Lung (tissue), 12 donors: ENCODE measurements around the gene TTC7B. TPM values are rescaled to one million over a fixed set of nuclear protein-coding genes. Genes with fewer than 3 reads are reported as not detected.

Experiments used
- ATAC-seq: fragments of 200-7000 bp; cut with Tn5 transposase; one replicate; pipeline ENCODE4 v1.9.1; 2020; ENCODE audit warnings: moderate number of reproducible peaks; ENCODE audit not compliant: insufficient read depth, low FRiP score
- DNase-seq, 3 donors: peaks; one replicate each; pipeline ENCODE4 v3.0.0-alpha.2; 2013 to 2017
- H3K27ac ChIP-seq, 2 donors: one replicate each; pipeline ENCODE4 v1.5.1; 2013; ENCODE audit warnings: mild to moderate bottlenecking in 2 of 2, moderate library complexity in 2 of 2, control low read depth in 1 of 2, inconsistent platforms in 1 of 2, low read depth in 1 of 2, low read length in 1 of 2
- H3K27me3 ChIP-seq, 3 donors: one replicate each; pipeline ENCODE4 v1.5.1; 2013; ENCODE audit warnings: low read length in 2 of 3; ENCODE audit not compliant: control insufficient read depth in 3 of 3, insufficient read depth in 3 of 3
- H3K36me3 ChIP-seq, 4 donors: one replicate each; pipeline ENCODE4 v1.5.1; 2013; ENCODE audit warnings: low read length in 4 of 4, mild to moderate bottlenecking in 1 of 4, moderate library complexity in 1 of 4; ENCODE audit not compliant: control insufficient read depth in 4 of 4, insufficient read depth in 4 of 4
- H3K4me1 ChIP-seq, 5 donors: one replicate each; pipeline ENCODE4 v1.5.1; 2013; ENCODE audit warnings: low read length in 5 of 5, mild to moderate bottlenecking in 2 of 5, moderate library complexity in 1 of 5; ENCODE audit not compliant: control insufficient read depth in 5 of 5, insufficient read depth in 5 of 5
- H3K4me3 ChIP-seq: one replicate; pipeline ENCODE4 v1.5.1; 2013; ENCODE audit warnings: mild to moderate bottlenecking, control low read depth, moderate library complexity
- H3K9ac ChIP-seq, 2 donors: one replicate each; pipeline ENCODE4 v1.5.1; 2013; ENCODE audit warnings: low read length in 2 of 2, control low read depth in 1 of 2; ENCODE audit not compliant: insufficient read depth in 1 of 2
- H3K9me3 ChIP-seq, 4 donors: one replicate each; pipeline ENCODE4 v1.5.1; 2013; ENCODE audit warnings: low read length in 3 of 4, mild to moderate bottlenecking in 1 of 4, moderate library complexity in 1 of 4; ENCODE audit not compliant: control insufficient read depth in 4 of 4, insufficient read depth in 3 of 4
- CTCF ChIP-seq: IDR thresholded peaks from 2 replicates; pipeline ENCODE4 v1.5.1; 2012; ENCODE audit warnings: mild to moderate bottlenecking; ENCODE audit errors: control extremely low read depth, extremely low read depth
- WGBS, 2 donors: extraction: QIAGEN DNeasy Blood & Tissue Kit; methylation state at CpG; one replicate each; pipeline ENCODE4 v1.1.7; 2013; 5-methylcytosine and 5-hydroxymethylcytosine counted together
- polyA plus RNA-seq, 2 donors: library from polyadenylated mRNA; stranded (reverse); fragments of 200-250 nt; gene quantifications; one replicate each; pipeline ENCODE4 v1.2.1, GENCODE V29; 2013
- total RNA-seq, 2 donors: library from RNA; depleted of rRNA in 1 of 2; stranded (reverse); fragments of >200 nt in 1 of 2; gene quantifications; one replicate each; pipeline ENCODE4 v1.2.1, GENCODE V29; 2014 to 2021
- donor health status: control.
- donor health status: control.
- donor health status: Bipolar disorder and iron deficiency.
- donor health status: healthy.
- donor health status: DM: yes; HTN: yes; CAD: no.

The TTC7B gene
- total and polyA plus RNA-seq, 4 donors = 11.0 to 39.6 (median 23.0) TPM

DNA sequence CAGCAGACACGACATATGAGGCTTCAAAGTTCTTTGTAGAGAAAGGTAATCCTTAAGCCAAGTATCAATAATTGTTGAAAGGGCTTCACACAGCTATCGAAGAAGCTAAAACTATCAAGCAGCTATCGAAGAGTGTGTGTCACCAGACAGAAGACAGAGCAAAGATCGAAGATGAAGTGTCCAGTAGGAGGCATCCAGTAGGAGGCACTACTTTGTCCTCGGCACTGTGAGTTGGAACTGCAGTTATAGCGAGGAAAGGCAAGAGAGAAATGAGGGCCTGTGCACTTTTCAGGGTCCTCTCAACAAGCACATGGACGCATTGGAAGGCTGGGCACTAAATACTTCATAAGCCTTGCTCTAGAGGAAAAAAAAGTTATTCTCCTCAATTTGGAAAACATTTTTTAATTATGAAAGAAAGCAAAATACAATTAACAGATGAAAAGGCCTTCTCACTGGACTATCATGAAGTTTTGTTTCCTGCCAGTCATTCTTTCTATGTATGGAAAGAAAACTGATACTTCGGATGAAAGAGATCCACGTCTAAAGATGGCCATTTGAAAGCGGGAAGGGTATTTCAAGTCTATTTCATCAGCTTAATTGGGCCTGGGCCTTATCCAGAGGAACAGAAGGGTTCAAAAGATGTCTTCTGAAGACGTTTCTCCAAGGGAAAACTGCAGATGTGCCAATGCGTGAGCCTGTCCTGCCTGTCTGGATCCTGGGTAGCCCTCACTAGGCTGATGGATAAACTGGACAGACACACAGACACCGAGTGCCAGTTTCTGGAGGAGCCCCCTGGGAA lies 244.9 kb downstream of the TTC7B start:
- DNase-seq (no peak), ATAC-seq (no peak)
- H3K36me3 ChIP-seq = peaks cover 0 to 13% (median under 1%) of the 10 kb centered on the region in 4 donors
- H3K9ac ChIP-seq = no peak overlapping the region
- 94 to 97% methylated on average over 13 of the region's 13 CpGs for WGBS, 2 donors
- no peak overlapping the region for H3K4me3 ChIP-seq
- peaks cover 0 to 41% (median 25%) of the 10 kb centered on the region in 5 donors for H3K4me1 ChIP-seq
- H3K9me3 ChIP-seq = no peaks in the 10 kb centered on the region
- H3K27me3 ChIP-seq = no peaks in the 10 kb centered on the region
- H3K27ac ChIP-seq = no peak overlapping the region
- no peak for TF ChIP-seq CTCF

GRCh38 chr14:90570461-90570860 lies 245.8 kb downstream of the TTC7B start:
- peaks cover 0 to 13% (median under 1%) of the 10 kb centered on the region in 4 donors for H3K36me3 ChIP-seq
- no peaks in the 10 kb centered on the region for H3K27me3 ChIP-seq
- WGBS, 2 donors = 92 to 96% methylated on average over 17 of the region's 17 CpGs
- DNase-seq = no peak
- no peaks in the 10 kb centered on the region for H3K9me3 ChIP-seq
- H3K9ac ChIP-seq = no peak overlapping the region
- no peak for ATAC-seq
- peaks cover 0 to 32% (median 16%) of the 10 kb centered on the region in 5 donors for H3K4me1 ChIP-seq
- no peak for TF ChIP-seq CTCF
- H3K27ac ChIP-seq = no peak overlapping the region
- H3K4me3 ChIP-seq = no peak overlapping the region

DNA sequence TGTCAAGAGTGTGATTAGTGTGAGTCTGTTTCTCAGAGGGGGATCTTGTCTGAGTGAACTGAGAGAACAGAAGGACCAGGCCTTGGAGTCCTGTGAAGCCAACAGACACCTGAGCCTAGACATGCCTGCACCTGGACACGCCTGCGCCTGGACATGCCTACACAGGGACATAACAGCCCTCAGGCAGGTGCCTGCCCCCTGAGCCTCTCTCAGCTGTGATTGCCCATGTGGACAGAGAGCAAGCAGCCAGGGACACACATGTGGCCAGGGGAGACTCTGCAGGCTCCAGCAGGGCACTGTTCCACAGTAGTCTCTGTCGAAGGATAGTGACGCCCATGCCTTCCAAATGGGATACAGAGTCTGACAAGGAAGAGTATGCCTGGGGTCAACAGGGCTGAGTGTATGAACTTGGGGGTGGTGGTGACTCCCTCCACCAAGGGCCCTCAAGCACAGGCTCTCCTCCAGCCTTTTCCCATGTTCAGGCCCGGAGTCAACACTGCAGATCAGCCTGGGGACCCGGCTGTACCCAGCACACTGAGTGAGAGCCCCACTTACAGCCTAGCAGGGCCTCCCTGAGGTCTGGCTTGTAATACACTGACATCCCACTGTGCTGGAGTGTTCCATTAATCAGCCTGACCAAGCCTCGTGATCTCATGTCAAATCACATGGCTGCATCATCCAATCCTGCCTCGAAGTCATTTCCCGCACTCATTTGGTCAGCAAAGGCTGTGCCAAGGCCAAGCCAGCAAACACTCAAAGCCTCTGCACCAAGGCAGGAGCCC lies 246.4 kb downstream of the TTC7B start:
- Histone ChIP-seq H3K27ac (no peak overlapping the region), H3K36me3 (peaks cover 0 to 13% (median under 1%) of the 10 kb centered on the region in 4 donors), H3K27me3 (no peaks in the 10 kb centered on the region), H3K9ac (no peak overlapping the region), H3K4me3 (no peak overlapping the region), H3K9me3 (no peaks in the 10 kb centered on the region), H3K4me1 (peaks cover 0 to 25% (median 16%) of the 10 kb centered on the region in 5 donors)
- ATAC-seq = no peak
- WGBS, 2 donors = 93 to 97% methylated on average over 9 of the region's 9 CpGs
- no peak for TF ChIP-seq CTCF
- DNase-seq = no peak
